HG03060 (cell line): ENCODE results near the gene EXOC6B.

Experiments used
- ATAC-seq: cut with Tn5 transposase; IDR thresholded peaks from one replicate; pipeline ENCODE4 v1.9.1; 2021; ENCODE audit warnings: low read depth, moderate number of reproducible peaks; ENCODE audit not compliant: unreplicated experiment

EXOC6B gene

DNA sequence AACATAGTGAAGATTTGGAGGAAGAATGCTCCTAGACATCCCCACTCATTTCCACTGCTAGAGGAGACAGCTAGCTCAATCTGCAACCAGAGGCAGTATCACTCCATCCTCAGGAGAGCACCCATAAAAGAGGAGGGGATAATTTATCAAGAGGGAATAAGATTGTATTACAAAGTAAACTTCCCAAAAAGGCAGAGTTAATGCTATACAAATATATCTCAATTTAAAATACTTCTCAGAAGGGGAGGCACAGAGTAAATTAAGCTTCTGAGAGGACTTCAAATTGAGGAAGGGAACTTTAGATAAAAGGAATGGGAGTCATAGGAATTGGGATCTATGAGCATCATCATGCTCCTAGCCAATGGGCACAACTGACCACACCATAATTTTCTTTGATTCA lies 29.1 kb downstream of the EXOC6B start:
- ATAC-seq = no peak

DNA sequence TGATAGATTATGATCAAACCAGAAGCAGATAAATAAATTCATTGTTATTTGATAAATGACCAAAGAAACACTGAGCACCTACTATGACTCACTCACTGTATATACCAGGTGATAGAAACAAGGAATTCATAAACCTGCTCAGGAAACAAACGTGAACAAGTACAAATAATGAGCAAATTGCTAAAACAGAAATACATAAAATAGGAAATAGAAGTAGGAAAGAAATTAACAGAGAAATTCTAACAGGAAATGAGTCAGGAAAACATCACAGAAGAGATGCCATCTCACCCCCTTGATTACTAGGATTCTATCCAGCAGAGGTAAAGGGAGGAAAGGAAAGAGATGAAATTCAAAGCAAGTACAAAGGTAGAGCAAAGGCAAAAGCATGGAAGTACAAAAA lies 31.3 kb downstream of the EXOC6B start:
- ATAC-seq = no peak

DNA sequence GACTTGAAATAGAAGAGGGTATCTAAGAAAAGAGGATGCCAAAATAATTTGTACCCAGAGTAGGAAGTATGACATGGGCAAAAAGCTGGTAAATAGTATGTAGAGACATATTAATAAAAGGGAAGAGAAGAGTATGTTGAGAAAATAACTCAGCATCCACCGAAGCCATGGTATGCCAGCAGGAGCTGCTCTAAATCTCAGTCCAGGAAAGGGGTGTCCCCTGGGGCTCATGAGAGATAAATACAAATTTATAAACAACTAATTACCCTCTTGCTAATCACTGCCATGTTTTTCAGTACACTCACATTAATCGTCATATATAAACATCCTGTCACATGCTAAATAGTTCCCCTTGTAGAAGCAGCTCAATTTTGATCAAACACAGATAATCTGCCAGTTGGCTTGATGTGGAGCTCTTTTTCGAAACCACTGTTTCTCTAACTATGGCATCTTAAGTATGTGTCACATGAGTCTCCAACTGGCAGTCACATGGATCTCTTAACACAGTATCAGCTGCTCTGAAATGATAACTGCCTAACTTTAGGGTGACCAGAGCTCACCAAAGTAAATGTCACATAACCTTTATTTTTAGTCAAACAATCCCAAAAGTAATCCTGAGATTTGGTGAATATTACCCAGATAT lies 31.9 kb downstream of the EXOC6B start:
- ATAC-seq = no peak

DNA sequence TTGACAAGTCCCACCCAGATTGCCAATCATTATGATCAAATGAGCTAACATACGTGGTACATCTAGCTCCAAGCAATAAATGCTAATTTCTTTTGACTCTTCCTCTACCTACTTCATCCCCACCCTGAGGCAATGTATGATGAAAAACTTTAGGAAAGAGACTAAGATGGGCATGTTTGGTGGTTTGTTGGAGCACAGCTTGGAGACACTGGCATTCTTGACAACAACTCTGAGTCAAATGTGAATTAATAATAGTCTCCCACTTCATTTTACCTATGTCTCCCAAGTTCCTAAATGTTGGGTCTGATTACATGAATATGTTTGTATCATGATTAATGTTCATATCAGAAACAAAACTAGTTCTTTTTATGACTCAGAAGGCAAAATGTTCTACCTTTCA lies 36.6 kb downstream of the EXOC6B start:
- no peak for ATAC-seq

DNA sequence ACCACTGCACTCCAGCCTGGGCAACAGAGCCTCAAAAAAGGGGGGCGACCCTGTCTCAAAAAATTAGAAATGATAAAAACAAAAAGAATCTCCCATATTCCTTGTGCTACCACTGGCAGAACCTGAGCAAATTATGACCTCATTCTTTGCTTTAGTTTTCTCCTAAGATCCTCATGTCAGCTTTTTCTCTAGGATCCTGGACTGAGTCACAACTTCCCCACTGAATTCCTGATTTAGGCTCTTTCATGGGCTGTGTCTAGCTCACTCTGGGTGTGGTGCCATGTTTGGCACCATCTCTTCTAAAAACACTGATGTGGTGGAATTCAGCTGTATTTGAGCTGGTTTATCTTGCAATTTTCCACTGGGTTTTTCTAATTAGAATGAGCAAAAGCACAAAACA lies 37.1 kb downstream of the EXOC6B start:
- ATAC-seq = no peak

DNA sequence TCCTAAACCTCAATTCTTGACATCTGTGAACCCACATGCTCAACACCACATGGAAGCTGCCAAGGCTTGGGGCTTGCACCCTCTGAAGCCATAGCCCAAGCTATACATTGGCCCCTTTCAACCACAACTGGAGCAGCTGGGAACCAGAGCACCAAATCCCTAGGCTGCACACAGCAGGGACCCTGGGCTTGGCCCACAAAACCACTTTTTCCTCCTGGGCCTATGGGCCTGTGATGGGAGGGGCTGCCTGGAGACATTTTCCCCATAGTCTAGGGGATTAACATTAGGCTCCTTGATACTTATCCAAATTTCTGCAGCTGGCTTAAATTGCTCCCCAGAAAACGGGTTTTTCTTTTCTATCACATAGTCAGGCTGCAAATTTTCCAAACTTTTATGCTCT lies 40.3 kb downstream of the EXOC6B start:
- ATAC-seq = no peak

DNA sequence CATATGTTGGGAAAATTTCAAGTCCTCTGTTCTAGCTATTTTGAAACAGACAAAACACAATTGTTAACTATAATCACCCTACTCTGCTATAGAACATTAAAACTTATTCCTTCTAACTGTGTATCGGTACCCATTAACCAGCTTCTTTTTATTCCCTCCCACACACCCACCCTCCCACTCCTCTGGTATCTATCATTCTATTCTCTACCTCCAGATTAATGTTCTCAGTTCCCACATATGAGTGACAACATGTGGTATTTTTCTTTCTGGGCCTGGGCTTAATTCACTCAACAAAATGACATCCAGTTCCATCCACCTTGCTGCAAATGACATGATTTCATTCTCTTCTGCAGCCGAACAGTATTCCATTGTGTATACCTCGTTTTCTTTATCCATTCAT lies 43.3 kb downstream of the EXOC6B start:
- ATAC-seq = no peak

DNA sequence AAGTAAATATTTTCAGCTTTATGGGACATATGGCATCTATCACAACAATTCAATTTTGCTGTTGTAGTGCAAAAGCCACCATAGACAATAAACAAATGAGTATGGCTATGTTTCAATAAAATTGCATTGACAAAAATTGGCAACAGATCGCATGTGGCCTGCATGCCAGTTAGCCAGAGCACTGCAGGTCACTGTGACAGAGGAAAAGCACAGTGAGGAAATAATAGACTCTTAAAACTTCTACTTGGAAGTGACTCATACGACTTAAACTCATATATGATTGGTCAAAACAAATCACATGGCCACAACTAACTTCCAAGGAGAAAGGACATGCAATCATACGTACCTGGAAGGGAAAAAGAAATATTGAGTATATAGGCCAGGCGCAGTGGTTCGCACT lies 44.4 kb downstream of the EXOC6B start:
- no peak for ATAC-seq

DNA sequence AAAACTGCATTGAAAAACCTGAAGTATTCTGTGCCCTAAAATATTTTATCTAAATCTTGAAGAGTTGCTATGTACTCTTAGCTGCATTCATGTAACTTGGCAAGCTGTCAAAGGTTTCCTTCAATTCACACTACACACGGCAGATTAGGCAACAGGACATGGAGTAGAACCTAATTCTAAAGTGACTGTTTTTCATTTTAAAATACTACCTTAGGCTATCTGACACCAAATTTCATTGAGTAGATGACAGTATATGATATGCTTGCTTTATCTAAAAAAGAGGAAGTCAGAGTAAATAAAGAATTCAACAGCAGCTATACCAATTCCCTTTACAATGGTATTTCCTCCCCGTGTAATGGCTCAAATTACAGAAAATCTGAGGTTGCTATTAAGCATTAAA lies 45.4 kb downstream of the EXOC6B start:
- no peak for ATAC-seq

DNA sequence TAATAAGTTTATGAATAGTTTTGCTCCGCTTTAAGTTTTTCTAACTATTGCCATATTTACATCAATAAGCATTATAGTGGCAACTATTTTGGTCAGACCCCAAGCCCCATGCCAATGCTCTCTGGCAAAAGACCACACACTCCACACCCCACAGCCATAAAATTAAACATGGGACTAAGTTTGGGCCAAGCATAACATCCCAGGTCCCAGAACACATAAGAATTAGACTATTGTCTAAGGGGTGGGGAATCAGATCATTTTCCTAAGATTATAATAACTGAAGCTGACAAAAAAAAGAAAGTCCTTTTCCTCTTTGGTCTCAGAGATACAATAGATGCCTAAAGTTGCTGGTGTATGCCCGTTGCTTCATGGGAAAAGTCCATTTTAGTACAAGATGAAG lies 46.3 kb downstream of the EXOC6B start:
- no peak for ATAC-seq

DNA sequence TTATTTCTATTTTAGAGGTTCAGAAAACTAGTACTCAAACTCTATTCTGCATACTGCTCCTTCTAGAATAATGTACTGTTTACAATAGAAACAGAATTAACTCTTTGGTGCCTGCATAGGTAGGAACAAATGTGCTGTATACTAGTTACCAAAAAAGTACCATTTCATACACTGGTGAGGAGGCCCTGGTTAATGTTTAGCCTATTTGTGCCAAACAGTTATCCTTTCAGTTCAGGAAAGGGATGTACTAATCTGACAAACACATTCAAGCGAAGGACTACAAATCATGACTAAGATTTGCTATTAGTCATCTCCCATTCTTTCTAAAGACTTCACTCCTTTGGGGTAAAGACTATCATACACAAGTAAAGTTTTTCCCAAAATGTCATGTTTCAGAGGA lies 47.4 kb downstream of the EXOC6B start:
- no peak for ATAC-seq

DNA sequence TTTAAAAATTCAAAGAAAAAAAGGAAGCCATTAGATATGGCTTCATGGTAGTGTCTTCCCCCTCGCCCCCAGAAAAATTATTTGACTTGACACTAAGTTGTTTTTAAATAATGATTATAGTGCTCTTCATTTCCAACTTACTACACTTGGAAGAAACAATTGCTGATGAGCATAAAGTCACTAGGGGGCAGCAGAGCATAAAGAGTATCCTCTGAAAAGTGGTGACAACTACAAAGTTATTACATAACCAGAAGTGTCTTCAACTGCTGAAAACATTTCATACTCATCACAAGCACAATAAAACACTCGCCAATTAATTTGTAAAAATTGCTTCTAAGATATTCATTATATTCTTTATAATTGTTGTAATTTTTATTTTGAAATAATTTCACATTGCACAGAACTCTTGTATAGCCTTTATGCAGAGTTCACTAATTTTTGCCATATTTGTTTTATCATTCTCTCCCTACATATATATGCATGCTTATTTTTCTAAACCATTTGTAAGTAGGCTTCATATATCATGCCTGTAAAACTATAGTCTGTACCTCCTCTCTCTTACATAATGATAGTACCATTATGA lies 54.9 kb downstream of the EXOC6B start:
- no peak for ATAC-seq

DNA sequence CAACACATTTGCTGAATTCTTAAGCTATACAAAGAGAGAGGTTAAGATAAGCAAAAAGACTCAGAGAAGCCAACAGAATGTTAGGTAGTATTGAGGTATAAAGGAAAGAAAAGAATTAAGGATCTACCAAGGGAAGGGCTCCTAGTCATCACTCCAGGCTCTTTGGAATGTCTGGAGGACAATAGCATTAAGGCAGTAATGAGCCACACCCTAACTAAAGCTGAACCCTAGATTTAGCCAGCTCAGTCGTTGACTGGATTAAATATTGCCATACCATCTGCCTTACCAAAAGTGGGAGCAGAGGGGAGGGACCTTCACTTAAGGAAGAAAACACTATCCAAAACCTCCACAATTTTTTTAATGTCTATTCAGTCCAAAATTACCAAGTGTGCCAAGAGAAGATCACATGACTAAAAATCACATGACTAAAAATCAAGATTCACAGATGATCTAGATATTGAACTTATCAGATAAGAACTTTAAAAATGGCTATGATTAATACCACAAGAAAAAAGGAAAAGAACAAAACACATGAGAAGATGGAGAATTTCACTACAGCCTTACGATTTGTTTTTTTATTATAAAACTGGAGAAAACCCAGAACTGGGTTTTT lies 59.7 kb downstream of the EXOC6B start:
- no peak for ATAC-seq

DNA sequence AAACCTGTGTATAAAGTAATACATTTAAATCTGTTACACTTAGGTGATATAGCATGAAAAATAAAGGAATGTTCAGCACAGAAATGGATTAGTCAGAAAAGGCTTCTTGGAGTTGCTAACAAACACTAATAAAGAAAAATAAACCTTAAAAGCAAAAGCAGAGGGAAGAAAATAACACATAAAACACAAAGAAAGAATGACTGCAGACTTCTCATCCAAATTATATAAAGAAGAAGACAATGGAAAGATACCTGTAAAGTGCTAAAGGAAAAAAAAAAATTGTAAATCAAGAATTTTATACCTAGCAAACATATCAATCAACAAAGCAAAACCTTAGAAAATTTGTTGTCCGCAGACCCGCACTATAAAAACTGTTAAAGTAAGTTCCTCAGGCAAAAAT lies 63.6 kb downstream of the EXOC6B start:
- no peak for ATAC-seq

DNA sequence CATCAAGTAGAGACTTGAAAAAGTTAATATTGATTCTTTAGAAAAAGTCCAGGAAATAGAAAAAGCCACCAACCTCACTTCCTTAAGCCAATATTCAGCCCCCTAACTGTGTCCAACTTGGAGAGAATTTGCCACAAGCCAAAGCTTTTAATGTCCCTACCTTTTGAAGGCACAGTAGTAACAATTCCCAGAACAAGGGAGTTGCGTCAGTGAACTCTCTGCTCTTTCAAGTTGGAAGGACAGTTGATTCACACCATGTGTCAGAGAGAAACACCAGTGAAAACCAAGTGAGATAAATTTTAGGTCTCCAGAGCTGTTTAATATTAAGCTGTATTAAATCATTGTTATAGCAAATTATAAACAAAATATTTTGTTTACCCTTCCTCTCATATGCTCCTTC lies 66.1 kb downstream of the EXOC6B start:
- no peak for ATAC-seq

DNA sequence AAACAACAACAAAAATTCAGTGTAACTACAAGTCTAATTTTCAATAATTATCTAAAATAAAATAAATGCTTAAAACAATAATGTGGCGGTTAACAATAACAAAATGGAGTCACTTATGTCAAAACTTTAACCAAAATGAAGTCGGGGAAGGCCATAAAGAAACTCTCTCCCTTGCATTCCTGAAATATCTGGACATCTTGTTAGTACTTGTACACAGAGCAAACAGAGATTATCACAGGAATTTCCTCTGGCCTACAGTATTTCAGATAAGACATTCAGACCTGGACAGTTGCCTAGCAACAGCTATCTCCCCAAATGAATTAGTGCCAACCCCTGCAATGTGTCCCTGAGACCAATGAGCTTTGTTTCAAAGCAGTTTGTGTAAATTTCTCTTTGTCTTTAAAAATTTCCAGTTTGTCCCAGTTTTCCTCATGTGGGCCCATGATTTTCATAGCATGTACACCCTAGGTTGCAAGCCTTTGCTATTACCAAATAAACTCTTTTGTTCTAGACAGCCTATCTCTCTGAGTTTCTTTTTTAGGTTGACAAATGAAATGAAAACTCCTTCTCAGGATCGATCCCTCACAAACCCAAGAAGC lies 68.6 kb downstream of the EXOC6B start:
- no peak for ATAC-seq

DNA sequence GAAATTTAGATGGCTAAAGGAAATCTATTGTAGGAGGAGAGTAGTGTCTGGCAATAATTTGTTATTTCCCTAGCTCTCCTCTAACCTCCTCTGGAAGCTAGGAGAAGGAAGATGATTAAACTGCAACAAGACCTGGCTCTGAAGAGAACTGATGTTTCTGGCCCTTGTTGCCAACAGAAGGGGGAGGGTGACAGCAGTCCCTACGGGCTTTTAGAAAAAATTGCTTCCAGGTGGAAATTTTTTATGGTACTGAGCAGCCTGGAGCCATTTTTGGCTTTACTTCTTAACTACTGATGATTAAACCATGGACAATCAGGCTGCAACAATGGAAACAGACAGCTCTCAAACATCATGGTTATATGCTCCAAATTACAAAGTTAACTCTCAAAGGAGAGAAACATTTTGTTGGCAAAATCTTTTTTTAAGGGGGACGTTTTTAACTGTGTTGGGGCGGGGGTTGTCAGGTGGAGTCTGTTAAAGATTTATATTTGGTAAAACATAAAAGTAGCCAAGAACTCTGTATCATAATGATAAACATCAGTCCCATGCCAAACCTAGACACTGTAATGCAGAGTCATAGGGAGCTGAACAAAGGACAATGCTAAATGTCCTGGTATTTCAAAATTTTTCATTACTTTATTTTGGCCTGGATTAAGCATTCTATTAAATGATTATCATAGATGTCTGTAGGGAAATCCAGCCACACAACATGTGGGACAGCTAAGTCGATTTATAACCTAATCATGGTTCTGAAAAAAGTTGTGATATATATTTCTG lies 70.0 kb downstream of the EXOC6B start:
- ATAC-seq = no peak

DNA sequence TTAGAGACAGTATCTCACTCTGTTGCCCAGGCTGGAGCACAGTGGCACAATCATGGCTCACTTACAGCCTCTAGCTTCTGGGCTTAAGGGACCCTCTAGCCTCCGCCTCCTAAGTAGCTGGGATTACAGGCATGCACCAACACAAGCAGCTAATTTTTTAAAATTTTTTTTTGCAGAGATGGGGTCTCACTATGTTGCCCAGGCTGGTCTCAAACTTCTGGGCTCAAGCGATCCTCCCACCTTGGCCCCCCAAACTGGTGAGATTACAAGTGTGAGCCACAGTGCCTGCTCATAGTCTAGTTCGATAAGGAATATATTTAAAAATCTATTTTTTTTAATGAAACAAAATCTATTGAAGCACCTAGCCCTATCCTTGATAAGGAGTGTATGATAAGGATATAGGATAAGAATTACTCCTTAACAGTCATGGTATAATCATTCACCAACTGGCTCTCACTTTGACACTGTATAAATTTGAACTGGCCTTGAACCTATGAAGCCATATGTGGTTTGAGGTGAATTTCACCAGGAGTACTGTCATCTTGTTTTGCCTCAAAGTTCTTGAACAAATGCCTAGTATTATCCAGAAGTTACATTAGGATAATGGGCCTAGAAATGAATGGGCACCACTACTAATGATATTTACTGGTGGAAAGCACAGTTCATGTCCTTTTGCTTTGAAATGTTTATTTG lies 71.1 kb downstream of the EXOC6B start:
- ATAC-seq = no peak

DNA sequence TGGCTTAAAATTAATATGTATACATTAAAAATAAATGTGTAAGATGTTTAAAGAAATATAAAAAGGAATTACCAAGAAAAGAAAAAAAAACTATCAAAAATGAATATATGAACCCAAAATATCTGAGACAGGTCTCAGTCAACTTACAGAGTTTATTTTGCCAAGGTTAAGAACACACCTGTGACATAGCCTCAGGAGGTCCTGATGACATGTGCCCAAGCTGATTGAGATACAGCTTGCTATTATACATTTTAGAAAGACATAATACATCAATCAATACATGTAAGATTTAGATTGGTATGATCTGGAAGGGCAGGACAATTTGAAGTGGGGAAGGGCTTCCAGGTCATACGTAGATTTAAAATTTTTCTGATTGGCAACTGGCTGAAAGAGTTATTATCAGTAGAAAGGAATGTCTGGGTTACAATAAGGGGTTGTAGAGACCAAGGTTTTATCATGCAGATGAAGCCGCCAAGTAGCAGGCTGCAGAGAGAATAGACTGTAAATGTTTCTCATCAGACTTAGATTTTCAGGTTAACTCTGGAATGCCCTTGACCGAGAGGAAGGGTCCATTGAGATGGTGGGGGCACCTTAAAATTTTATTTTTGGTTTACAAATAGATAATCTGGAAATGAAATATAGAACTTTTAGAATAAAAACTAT lies 74.7 kb downstream of the EXOC6B start:
- no peak for ATAC-seq

DNA sequence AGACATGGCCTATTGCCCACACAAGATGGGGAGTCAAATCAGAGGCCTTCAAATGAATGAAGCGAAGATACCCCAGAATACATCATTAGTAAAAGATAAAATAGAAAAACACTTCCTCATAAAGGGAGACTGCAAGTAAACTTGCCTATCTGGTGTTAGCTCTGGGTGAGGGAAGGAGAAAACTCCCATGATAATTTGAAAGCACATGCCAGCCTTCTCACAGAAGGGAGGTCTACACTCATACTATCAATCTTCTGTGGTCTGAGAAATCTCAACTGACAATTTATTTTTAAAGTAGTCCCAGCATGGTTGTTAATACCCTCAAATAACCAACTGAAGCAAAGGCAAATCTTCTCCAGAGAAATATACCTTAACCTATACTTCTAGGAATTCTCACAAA lies 75.4 kb downstream of the EXOC6B start:
- no peak for ATAC-seq
